Measurements from ENCODE around the gene KIF25. TPM values are rescaled to one million over a fixed set of nuclear protein-coding genes. Genes with fewer than 3 reads are reported as not detected.
"Not testable (repeated sequence)": the region's sequence is repeated elsewhere in the genome, so short reads cannot be mapped to it uniquely, and the experiment has no call there.

The KIF25 gene
- total RNA-seq, 2 donors from 2014 or later, result 0.21 TPM; not detected in 1

DNA sequence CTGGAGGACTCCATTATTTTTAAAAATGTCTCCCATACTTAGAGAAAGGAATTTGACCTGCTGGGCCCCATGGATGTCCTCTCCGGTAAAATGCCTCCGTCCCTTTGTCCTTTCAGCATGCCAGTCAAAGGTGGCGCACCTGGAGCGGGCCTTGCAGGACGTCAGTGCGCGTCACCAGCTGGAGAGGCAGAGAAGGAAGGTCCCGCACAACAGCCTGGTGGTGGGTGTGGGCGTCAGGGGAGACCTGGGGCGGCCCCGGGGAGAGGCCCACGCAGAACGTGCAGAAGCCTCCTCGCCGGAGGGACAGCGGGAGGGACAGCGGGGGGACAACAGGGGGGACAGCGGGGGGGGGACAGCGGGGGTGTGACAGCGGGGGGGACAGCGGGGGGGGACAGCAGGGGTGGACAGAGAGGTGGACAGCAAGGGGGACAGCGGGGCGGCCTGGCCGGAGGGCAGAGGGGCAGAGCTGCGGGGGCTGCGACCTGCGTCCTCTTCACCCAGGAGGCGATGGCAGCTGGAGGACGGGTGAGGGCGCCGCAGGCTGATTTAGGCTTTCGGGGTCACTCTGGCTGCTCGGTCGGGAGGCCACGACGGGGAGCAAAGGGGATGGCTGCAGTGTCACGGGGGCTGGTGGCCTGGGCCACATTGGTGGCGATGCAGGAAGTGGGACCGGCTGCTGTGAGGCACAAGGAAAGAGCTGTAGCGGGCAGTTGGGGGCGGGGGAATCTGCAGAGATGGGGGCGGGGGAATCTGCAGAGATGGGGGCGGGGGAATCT, 859 bp upstream of the KIF25 start:
- no peaks in the 10 kb centered on the region for H3K36me3 ChIP-seq
- DNase-seq, result no peak
- no peaks in the 10 kb centered on the region for H3K9me3 ChIP-seq
- intact Hi-C loops (cut with DNase I), result no loop called here
- H3K9ac ChIP-seq (ENCODE audit: low read depth in 2 of 2, low read length in 2 of 2), result no peak overlapping the region
- H3K4me1 ChIP-seq, result no peaks in the 10 kb centered on the region
- H3K27me3 ChIP-seq, result no peaks in the 10 kb centered on the region
- no peak overlapping the region for H3K4me3 ChIP-seq
- TF ChIP-seq, protein P1, sequence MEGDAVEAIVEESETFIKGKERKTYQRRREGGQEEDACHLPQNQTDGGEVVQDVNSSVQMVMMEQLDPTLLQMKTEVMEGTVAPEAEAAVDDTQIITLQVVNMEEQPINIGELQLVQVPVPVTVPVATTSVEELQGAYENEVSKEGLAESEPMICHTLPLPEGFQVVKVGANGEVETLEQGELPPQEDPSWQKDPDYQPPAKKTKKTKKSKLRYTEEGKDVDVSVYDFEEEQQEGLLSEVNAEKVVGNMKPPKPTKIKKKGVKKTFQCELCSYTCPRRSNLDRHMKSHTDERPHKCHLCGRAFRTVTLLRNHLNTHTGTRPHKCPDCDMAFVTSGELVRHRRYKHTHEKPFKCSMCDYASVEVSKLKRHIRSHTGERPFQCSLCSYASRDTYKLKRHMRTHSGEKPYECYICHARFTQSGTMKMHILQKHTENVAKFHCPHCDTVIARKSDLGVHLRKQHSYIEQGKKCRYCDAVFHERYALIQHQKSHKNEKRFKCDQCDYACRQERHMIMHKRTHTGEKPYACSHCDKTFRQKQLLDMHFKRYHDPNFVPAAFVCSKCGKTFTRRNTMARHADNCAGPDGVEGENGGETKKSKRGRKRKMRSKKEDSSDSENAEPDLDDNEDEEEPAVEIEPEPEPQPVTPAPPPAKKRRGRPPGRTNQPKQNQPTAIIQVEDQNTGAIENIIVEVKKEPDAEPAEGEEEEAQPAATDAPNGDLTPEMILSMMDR (IDR thresholded peaks at IDR 0.05), result no peak
- H3K27ac ChIP-seq, result no peak overlapping the region

DNA sequence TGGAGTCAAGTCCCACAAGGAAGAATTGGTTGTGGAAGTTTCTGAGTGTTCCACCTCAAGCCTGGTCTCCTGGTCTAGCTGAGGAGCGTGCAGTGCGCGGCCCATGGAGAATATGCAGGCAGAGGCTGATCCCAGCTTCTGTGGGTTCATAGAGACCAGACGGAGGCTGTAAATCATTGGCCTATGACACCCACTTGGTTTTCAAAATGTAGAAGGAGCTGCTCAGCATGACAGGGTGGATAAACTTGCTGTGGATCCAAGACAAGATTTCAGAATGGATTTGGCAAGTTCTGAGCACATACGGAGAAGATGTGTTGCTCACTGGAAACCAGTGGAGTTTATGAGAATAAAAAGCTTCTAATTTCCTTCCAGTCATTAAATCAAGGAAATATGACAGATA, 744 bp downstream of the KIF25 start:
- no peak for DNase-seq
- Histone ChIP-seq H3K4me3 (no peak overlapping the region), H3K9ac (ENCODE audit: low read depth in 2 of 2, low read length in 2 of 2) (no peak overlapping the region), H3K4me1 (no peaks in the 10 kb centered on the region), H3K27ac (no peak overlapping the region), H3K9me3 (no peaks in the 10 kb centered on the region), H3K27me3 (no peaks in the 10 kb centered on the region), H3K36me3 (no peaks in the 10 kb centered on the region)
- TF ChIP-seq, protein P1 (IDR thresholded peaks at IDR 0.05), result no peak
- intact Hi-C loops (cut with DNase I), result no loop called here

- DNase-seq, result no peak
- TF ChIP-seq, protein P1 (IDR thresholded peaks at IDR 0.05), result no peak
- H3K4me1 ChIP-seq, result no peaks in the 10 kb centered on the region
- H3K27me3 ChIP-seq, result no peaks in the 10 kb centered on the region
- H3K9ac ChIP-seq (ENCODE audit: low read depth in 2 of 2, low read length in 2 of 2), result no peak overlapping the region
- H3K27ac ChIP-seq, result no peak overlapping the region
- H3K9me3 ChIP-seq, result no peaks in the 10 kb centered on the region
- intact Hi-C loops (cut with DNase I), result no loop called here
- H3K36me3 ChIP-seq, result no peaks in the 10 kb centered on the region
- H3K4me3 ChIP-seq, result no peak overlapping the region
Measured at GRCh38 chr6:168000198-168001028, 2.9 kb downstream of the KIF25 start.

- intact Hi-C loops (cut with DNase I), result no loop called here
- Histone ChIP-seq H3K27ac (no peak overlapping the region), H3K4me3 (no peak overlapping the region), H3K4me1 (no peaks in the 10 kb centered on the region), H3K36me3 (no peaks in the 10 kb centered on the region), H3K9me3 (no peaks in the 10 kb centered on the region), H3K27me3 (no peaks in the 10 kb centered on the region), H3K9ac (ENCODE audit: low read depth in 2 of 2, low read length in 2 of 2) (no peak overlapping the region)
- DNase-seq, result no peak
- TF ChIP-seq, protein P1 (IDR thresholded peaks at IDR 0.05), result no peak
Measured at GRCh38 chr6:168001029-168001332, 3.5 kb downstream of the KIF25 start.

DNA sequence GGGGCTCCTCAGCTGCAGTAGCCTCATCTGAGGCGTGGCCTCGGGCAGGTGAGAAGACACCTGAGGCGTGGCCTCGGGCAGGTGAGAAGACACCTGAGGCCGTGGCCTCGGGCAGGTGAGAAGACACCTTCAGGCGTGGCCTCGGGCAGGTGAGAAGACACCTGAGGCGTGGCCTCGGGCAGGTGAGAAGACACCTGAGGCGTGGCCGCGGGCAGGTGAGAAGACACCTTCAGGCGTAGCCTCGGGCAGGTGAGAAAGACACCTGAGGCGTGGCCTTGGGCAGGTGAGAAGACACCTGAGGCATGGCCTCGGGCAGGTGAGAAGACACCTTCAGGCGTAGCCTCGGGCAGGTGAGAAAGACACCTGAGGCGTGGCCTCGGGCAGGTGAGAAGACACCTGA, 4.0 kb downstream of the KIF25 start:
- H3K36me3 ChIP-seq; H3K4me3 ChIP-seq; H3K9me3 ChIP-seq; H3K27me3 ChIP-seq; H3K4me1 ChIP-seq; H3K9ac ChIP-seq (ENCODE audit: low read depth in 2 of 2, low read length in 2 of 2); intact Hi-C loops (cut with DNase I); H3K27ac ChIP-seq; DNase-seq: not testable (repeated sequence)

DNA sequence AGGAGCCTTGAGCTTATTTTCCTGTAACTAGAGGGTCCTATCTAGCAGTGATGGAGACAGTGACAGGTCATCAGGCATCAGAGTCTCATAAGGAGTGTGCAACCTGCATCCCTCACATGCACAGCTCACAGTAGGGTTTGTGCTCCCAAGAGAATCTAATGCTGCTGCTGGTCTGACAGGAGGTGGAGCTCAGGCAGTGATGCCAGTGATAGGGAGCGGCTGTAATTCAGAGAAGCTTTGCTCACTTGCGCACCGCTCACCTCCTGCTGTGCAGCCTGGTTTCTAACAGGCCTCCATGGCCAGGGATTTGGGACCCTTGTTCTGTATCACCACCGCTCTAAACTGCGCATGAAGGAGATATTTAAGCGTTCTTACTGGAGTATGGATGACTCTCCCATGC, 5.3 kb downstream of the KIF25 start:
- TF ChIP-seq, protein P1 (IDR thresholded peaks at IDR 0.05), result no peak
- H3K4me3 ChIP-seq, result no peak overlapping the region
- no peaks in the 10 kb centered on the region for H3K9me3 ChIP-seq
- H3K36me3 ChIP-seq, result no peaks in the 10 kb centered on the region
- H3K27ac ChIP-seq, result no peak overlapping the region
- no peak for DNase-seq
- no peaks in the 10 kb centered on the region for H3K4me1 ChIP-seq
- H3K27me3 ChIP-seq, result no peaks in the 10 kb centered on the region
- intact Hi-C loops (cut with DNase I), result no loop called here
- H3K9ac ChIP-seq (ENCODE audit: low read depth in 2 of 2, low read length in 2 of 2), result no peak overlapping the region

All from colonic mucosa (tissue), 4 donors.